Midbrain (tissue), 1 donor: ENCODE measurements around the gene SEC14L1.
A peak's percentile ranks its signal among the peaks of the same experiment; 100 is the strongest.
"Not testable (repeated sequence)": the region's sequence is repeated elsewhere in the genome, so short reads cannot be mapped to it uniquely, and the experiment has no call there.

ENCODE experiments used
- DNase-seq: peaks from one replicate; lab custom pipeline; 2025; lab: John Stamatoyannopoulos, UW

The SEC14L1 gene

DNA sequence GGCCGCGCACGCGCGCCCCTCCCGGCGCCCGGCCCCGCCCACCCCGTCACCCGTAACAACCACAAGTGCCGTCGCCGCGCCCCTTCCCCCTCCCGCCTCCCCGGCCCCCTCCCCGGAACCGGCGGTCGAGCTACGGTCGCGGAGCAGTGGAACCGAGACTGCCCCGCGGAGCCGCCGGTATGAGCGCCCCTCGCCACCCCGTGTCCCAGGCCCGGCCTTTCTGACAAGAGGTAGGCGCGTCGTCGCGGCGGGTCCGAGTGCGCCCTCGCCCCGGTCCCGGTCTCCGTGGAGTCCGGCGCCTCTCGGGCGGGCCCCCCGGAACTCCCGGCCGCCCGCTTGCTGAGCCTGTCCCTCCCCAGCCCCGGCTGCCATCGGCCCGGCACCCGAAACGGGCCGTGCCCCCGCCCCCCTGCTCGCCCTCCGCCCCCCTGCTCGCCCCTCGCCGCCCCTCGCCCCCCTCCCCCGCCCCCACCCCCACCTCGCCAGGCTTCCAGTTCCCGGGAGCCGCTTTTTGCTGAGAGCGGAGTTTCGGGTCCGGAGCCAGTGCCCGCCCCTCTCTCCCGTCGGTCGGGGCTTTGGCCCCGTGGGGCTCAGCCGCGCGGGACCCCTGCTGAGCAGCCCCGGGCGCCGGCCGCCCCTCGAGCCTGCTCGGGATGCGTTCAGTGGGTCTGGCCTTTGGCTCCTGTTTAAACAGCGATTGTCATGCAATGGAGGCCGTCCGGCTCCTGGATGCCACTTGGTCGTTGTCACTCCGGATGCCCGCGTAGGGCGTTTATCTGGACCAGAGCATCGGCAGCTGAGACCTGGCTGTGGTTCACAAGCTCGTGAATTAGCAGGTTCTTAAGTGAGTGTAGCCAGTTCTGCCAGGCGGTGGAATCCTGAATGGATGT lies at the start of gene SEC14L1:
Gene SEC14L1 (plus strand): TSS at position 92 of the 890 bp plus-strand sequence. CDS start 2,628 bp downstream, outside the sequence.
- no peak for DNase-seq

DNA sequence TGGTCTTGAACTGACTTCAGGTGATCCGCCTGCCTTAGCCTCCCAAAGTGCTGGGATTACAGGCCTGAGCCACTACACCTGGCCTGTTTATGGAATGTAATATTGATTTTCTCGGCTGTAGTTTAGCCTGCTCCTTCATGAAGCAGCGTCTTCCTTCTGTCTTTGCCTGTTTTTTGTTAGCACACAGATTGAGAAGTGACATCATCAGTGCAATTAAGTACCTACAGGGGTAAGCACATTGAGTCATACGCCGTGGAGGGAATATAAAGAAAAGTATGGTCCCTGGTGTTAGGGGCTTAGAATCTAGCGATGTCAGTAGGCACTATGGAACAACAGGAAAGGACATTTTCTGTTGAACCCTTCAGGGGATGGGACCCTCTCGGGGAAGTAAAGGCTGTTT lies 48.7 kb upstream of the SEC14L1 start:
- DNase-seq = no peak

- no peak for DNase-seq
Observed at GRCh38 chr17:77095461-77095860, 45.3 kb upstream of the SEC14L1 start.

DNA sequence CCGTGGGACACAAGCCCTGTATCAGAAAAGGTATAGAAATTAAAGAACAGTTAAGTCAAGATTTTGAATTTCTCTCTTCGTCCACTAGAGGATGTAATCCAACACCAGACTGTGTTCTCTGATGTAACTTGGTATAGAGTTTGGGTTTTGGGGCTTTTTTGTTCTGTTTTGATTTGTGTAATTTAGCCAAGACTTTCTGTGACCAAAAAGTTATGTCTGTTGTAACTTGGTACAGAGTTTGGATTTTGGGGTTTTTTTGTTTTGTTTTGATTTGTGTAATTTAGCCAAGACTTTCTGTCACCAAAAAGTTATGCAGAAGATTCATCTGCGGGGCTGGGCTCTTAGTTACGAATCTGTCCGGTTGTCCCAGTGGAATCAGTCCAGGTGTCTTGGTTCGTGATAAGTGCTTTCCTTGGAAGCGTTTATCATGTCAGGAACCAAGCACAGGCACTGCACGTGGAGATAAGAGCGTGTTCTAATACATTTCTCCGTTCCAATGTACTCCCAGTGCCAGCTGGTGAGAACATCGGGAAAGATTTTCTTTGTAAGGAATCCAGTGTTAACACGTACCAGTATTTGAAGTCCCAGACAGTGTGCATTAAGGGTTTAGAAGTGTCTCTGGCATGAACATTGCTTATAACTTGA lies 44.1 kb upstream of the SEC14L1 start:
- DNase-seq = peak; percentile 70

DNA sequence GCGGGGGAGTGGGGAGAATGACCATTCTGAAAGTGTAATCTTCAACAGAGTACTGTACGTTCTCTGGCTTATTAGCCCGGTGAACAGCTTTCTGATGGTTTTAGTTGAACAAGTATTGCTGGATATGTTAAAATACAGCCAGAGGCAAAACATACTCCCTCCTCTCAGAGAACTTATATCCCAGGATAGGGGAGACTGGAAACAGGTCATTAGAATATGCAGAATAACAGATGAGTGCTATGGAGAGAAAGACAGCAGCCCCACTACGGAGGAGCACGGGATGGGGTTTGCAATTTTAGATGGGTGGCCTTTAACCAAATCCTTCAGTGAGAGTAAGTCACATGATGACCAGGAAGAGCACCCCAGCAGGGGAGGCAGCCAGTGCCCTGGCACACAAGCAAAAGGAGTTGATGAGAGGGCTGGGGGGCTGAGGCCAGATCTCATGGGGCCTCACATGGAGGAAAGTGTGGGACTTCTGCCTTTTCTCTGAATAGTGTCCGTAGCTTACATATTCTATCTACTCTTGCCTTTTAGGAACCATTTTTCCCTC lies 43.1 kb upstream of the SEC14L1 start:
- no peak for DNase-seq

- DNase-seq = peak; percentile 91
Observed at GRCh38 chr17:77098884-77099545, 41.8 kb upstream of the SEC14L1 start.

GRCh38 chr17:77099997-77100396 lies 40.8 kb upstream of the SEC14L1 start:
- peak; percentile 51 for DNase-seq

- DNase-seq = no peak
Observed at GRCh38 chr17:77101521-77102410, 39.0 kb upstream of the SEC14L1 start.

GRCh38 chr17:77102411-77103134 lies 38.2 kb upstream of the SEC14L1 start:
- DNase-seq = not testable (repeated sequence)

DNA sequence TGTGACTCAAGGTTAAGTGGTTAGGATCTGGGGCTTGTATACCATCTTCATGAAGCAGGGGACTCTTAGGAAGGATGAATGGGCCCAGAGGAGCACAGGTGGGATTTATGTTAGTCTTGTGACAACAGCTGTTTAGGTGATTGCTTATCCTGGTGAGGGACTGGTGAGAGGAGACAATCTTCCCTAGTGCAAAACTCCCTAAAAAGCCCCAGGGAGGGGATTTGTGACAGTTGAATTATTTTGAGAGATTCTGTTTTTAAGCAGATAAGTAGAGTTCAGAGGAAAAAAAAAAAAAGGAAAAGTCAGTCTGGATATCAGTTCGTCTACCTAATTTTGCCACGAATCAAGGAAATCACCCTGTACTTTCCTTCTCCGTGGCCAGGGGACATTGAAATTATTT lies 35.1 kb upstream of the SEC14L1 start:
- DNase-seq = no peak

GRCh38 chr17:77106874-77107358 lies 33.9 kb upstream of the SEC14L1 start:
- DNase-seq = no peak

- no peak for DNase-seq
Observed at GRCh38 chr17:77107506-77108433, 33.0 kb upstream of the SEC14L1 start.

DNA sequence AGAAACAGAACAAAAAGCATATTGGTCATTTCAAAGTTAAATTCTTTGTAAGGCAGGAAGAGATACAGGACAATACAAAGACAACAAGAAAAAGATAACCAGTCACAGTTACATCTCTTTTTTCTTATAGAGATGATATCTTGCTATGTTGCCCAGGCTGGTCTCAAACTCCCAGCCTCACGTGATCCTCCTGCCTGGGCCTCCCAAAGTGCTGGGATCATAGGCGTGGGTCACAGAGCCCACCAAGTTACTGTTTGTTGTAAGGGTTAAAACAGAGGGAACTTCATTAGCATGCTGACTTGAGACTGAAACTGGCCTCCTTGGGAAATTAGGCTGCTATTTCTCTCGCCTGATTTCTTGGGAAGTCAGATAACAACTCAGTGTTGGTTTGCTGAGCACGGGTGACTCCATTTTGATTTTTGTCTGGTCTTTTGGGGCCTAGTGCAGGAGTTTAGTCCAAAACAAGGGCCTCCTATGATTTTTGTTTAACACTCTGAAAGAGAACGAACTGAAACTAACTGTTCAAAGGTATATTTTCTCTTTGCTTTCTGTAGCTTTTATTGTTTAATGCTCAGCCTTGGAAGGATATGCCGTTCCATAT lies 31.5 kb upstream of the SEC14L1 start:
- no peak for DNase-seq

DNA sequence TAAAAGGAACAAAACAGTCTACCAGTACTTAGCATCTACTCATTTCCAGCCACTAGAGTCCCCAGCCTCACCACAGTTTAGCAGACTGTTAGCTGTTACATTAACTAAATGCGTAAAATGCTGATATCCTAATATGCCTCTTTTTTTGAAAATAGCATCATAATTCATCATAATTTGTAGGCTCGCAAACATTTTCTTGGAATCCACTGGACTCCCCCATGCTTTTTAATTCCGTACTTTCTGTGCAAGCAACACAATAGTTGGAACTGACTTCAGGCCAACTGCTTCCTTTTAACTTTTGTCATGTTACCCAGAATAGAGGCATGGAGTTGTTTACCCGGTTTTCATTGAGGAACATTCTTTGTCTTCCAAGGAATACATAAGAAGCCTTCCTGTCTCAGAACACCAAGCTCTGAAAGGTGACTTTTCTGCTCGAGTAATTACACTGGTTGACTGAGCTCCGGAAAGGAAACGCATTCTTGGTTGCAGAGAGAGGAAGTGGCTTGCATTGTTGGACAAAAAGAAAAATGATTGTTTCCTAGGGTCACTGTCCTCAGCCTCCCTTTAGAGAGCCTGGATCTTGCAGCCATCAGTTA lies 30.9 kb upstream of the SEC14L1 start:
- DNase-seq = peak; percentile 69

DNA sequence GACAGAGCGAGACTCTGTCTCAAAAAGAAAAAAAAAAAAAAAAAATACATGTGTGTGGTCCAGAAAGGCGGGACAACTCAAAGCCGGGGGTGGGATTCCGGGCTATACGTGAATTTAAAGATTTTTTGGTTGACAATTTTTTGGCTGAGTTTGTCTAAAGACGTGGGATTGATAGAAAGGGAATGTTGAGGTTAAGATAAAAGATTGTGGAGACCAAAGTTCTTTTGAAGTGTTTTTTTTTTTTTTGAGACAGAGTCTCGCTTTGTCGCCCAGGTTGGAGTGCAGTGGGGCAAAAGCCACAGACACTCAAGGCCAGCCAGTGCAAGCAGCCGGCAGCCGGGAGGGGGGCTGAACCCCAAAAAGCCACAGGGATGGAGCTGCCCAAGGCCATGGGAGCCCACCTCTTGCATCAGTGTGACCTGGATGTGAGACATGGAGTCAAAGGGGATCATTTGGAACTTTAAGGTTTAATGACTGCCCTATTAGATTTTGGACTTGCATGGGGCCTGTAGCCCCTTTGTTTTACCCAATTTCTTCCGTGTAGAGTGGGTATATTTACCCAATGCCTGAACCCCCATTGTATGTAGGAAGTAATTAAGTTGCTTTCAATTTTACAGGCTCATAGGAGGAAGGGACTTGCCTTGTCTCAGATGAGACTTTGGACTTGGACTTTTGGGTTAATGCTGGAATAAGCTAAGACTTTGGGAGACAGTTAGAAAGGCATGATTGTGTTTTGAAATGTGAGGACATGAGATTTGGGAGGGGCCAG lies 29.4 kb upstream of the SEC14L1 start:
- DNase-seq = not testable (repeated sequence)

GRCh38 chr17:77111934-77112296 lies 28.9 kb upstream of the SEC14L1 start:
- no peak for DNase-seq

DNA sequence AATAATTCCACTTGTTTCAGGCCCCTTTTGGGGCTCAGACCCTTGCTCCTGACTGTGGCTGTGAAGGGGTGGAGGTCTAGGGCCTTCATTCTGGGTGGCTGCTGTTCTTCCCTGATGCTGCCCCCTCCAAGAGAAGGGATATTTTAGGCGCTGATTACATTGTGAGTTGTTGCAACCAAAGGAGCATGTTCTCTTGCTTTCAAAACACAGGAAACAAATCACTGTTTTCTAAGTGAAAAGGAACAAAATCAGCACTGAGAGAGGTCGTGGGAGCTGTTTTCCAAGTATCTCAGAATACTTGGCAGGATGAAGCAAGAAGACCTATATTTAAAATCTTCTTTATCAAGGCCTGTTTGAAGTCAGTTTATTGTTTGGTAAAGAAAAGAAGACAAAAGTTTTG lies 25.3 kb upstream of the SEC14L1 start:
- DNase-seq = no peak

GRCh38 chr17:77115947-77116346 lies 24.8 kb upstream of the SEC14L1 start:
- DNase-seq = no peak
